B cell (primary cell): ENCODE data around the gene SPTA1.

Source experiments
- CTCF ChIP-seq: fragments of 200-600 bp; IDR thresholded peaks from one replicate; pipeline ENCODE4 v1.8.0; 2022; ENCODE audit warnings: antibody characterized with exemption, mild to moderate bottlenecking
- EZH2 ChIP-seq: IDR thresholded peaks from 2 replicates; pipeline ENCODE4 v1.6.1; 2012; ENCODE audit warnings: borderline replicate concordance, low read depth, mild to moderate bottlenecking, moderate library complexity, low read length; ENCODE audit not compliant: insufficient read depth, poor library complexity, severe bottlenecking

DNA sequence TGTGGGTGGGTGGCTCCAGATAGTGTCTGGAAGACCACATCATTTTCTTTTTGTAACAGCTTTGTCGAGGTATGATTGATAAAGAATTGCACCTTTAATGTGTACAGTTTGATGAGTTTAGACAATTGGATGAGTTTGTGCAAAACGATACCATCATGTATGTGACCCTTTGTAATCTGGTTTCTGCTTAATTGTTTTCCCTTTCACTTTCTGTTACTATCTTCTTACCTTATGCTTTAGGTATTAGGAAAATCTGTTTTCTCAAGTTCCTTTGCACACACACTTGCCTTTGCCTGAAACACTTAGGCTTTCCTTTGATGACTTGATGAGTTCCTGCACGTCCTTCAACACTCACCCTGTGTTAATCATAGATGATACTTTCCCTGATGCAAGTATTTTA lies 74.6 kb downstream of the SPTA1 start:
- TF ChIP-seq CTCF: no peak
- no peak for TF ChIP-seq EZH2
